ENCODE measurements around the gene COQ5. TPM values are rescaled to one million over a fixed set of nuclear protein-coding genes. Genes with fewer than 3 reads are reported as not detected.

Gene COQ5
- total and polyA plus RNA-seq, 2 of the 4 experiments (the other 2 are of a cell fraction): 21.6 to 25.1 TPM

DNA sequence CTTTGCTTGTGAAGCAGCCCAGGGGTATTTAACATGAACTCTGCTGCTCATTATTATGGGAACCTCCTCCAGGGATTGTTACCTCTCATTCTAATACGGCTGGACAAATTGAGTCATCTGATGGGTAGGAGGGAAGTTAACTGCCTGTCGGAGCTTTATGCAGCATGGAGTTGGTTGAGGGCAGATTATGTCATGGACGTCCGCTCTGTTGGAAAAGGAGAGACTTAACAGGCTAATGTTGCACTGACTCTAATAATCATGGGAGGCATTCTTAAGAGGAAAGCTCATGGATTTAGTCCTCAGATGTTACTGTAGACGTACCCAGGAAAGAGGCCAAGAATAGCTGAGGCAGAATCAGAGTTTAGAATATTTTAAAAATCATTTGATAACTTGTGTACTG, 42.3 kb upstream of the COQ5 start:
- ATAC-seq (ENCODE audit: low read depth): peak; percentile 61
- no peak overlapping the region for H3K9ac ChIP-seq (ENCODE audit: low read depth, low read length)

More for the DNA sequence above, 42.3 kb upstream of the COQ5 start:
- Histone ChIP-seq H3K14ac (replicated peaks; ENCODE audit: low read depth, low read length) (no peak overlapping the region), H3K9me1 (ENCODE audit: insufficient read depth, low read length) (no peaks in the 10 kb centered on the region), H3K27me3 (ENCODE audit: control insufficient read depth, insufficient read depth, low read length) (no peaks in the 10 kb centered on the region), H2BK5ac (ENCODE audit: low read depth, low read length, poor library complexity, severe bottlenecking) (no peak overlapping the region), H4K5ac (ENCODE audit: low read depth, low read length) (no peak overlapping the region), H3K36me3 (ENCODE audit: control insufficient read depth, insufficient read depth, low read length) (peaks cover 68% of the 10 kb centered on the region), H3K4me2 (ENCODE audit: low read depth, low read length) (no peak overlapping the region), H3K23ac (ENCODE audit: low read depth, low read length) (no peak overlapping the region), H3K56ac (ENCODE audit: extremely low read depth, insufficient read depth, low read length) (no peak overlapping the region), H4K20me1 (ENCODE audit: insufficient read depth, low read length) (no peaks in the 10 kb centered on the region; the same call in none of the 2 replicates), H2BK20ac (ENCODE audit: low read depth, low read length) (no peak overlapping the region), H3K4me1 (ENCODE audit: control insufficient read depth, insufficient read depth, low read length) (no peaks in the 10 kb centered on the region), H3K79me1 (ENCODE audit: low read depth in 1 of 2, low read length in 2 of 2) (peaks cover 14 to 23% of the 10 kb centered on the region in 2 experiments; a peak in 3 of 4 replicates), H2AFZ (replicated peaks; ENCODE audit: low read length, poor library complexity) (no peak overlapping the region), H2AK5ac (ENCODE audit: low read depth, low read length) (no peak overlapping the region), H2BK15ac (ENCODE audit: low read depth, low read length) (no peak overlapping the region), H3K4ac (ENCODE audit: low read depth, low read length) (no peak overlapping the region), H2BK120ac (ENCODE audit: low read depth, low read length) (no peak overlapping the region), H3K4me3 (ENCODE audit: insufficient read depth, low read depth, low read length) (no peak overlapping the region), H4K8ac (ENCODE audit: low read depth in 2 of 2, low read length in 2 of 2) (no peak overlapping the region), H3K9me3 (ENCODE audit: control insufficient read depth, insufficient read depth, low read length) (no peaks in the 10 kb centered on the region), H3K18ac (ENCODE audit: low read depth, low read length) (no peak overlapping the region), H2AK9ac (replicated peaks; ENCODE audit: low read depth, low read length, poor library complexity) (no peak overlapping the region), H4K91ac (ENCODE audit: insufficient read depth, low read depth, low read length) (no peak overlapping the region), H3K27ac (ENCODE audit: insufficient read depth, low read length) (no peak overlapping the region)
- intact Hi-C loops (cut with micrococcal nuclease): no loop called here
- no peak for TF ChIP-seq CEBPB (IDR thresholded peaks at IDR 0.05; ENCODE audit: low read depth, low read length)
- TF ChIP-seq, protein P1, sequence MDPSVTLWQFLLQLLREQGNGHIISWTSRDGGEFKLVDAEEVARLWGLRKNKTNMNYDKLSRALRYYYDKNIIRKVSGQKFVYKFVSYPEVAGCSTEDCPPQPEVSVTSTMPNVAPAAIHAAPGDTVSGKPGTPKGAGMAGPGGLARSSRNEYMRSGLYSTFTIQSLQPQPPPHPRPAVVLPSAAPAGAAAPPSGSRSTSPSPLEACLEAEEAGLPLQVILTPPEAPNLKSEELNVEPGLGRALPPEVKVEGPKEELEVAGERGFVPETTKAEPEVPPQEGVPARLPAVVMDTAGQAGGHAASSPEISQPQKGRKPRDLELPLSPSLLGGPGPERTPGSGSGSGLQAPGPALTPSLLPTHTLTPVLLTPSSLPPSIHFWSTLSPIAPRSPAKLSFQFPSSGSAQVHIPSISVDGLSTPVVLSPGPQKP (IDR thresholded peaks at IDR 0.05; ENCODE audit: borderline replicate concordance, low read depth, low read length): no peak
- TF ChIP-seq NFE2L2 (IDR thresholded peaks at IDR 0.05; ENCODE audit: low read depth, low read length): no peak
- no peak for TF ChIP-seq MAZ (IDR thresholded peaks at IDR 0.05; ENCODE audit: borderline replicate concordance, low read depth, low read length)
- TF ChIP-seq MAFK (IDR thresholded peaks at IDR 0.05; ENCODE audit: low read depth, low read length): no peak
- TF ChIP-seq BHLHE40 (IDR thresholded peaks at IDR 0.05; ENCODE audit: low read depth, low read length): no peak
- no peak for TF ChIP-seq POLR2A (IDR thresholded peaks at IDR 0.05; ENCODE audit: low read depth, low read length)
- TF ChIP-seq CHD1 (IDR thresholded peaks at IDR 0.05; ENCODE audit: low read depth, low read length): no peak
- TF ChIP-seq RCOR1 (IDR thresholded peaks at IDR 0.05; ENCODE audit: insufficient replicate concordance, low read length): no peak
- TF ChIP-seq, protein P2, sequence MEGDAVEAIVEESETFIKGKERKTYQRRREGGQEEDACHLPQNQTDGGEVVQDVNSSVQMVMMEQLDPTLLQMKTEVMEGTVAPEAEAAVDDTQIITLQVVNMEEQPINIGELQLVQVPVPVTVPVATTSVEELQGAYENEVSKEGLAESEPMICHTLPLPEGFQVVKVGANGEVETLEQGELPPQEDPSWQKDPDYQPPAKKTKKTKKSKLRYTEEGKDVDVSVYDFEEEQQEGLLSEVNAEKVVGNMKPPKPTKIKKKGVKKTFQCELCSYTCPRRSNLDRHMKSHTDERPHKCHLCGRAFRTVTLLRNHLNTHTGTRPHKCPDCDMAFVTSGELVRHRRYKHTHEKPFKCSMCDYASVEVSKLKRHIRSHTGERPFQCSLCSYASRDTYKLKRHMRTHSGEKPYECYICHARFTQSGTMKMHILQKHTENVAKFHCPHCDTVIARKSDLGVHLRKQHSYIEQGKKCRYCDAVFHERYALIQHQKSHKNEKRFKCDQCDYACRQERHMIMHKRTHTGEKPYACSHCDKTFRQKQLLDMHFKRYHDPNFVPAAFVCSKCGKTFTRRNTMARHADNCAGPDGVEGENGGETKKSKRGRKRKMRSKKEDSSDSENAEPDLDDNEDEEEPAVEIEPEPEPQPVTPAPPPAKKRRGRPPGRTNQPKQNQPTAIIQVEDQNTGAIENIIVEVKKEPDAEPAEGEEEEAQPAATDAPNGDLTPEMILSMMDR (conservative IDR thresholded peaks at IDR 0.05; ENCODE audit: low read depth, low read length): no peak
- no peak for TF ChIP-seq FOS (IDR thresholded peaks at IDR 0.05; ENCODE audit: low read depth, low read length)
- TF ChIP-seq, protein P3, sequence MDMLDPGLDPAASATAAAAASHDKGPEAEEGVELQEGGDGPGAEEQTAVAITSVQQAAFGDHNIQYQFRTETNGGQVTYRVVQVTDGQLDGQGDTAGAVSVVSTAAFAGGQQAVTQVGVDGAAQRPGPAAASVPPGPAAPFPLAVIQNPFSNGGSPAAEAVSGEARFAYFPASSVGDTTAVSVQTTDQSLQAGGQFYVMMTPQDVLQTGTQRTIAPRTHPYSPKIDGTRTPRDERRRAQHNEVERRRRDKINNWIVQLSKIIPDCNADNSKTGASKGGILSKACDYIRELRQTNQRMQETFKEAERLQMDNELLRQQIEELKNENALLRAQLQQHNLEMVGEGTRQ (IDR thresholded peaks at IDR 0.05; ENCODE audit: low read depth, low read length): no peak
- no peak for TF ChIP-seq RFX5 (IDR thresholded peaks at IDR 0.05; ENCODE audit: low read depth, low read length)
- no peak for TF ChIP-seq RAD21 (IDR thresholded peaks at IDR 0.05; ENCODE audit: low read length)
- TF ChIP-seq SMC3 (IDR thresholded peaks at IDR 0.05; ENCODE audit: low read depth, low read length): no peak
- TF ChIP-seq MXI1 (IDR thresholded peaks at IDR 0.05; ENCODE audit: borderline replicate concordance, low read depth, low read length): no peak
- ChIA-PET POLR2A (ENCODE audit: unreplicated experiment) (no interaction called here), CTCF (interaction anchor here (0.6 kb wide), 3 partner anchors 35 to 401 kb away, joined by 3 to 6 read pairs (median 4); no protein-coding TSS in a partner anchor)
- dilution Hi-C loops (cut with HindIII; ENCODE audit: low sequenced_read_pairs, unreplicated experiment): no loop called here
- peak; percentile 73 for DNase-seq
- 86% methylated on average over 2 of the region's 5 CpGs; no CpG with 5 or more reads in 1 of the 2 experiments for WGBS, 2 experiments (ENCODE audit: extremely low coverage in 2 of 2, insufficient read length in 1 of 2)
- in situ Hi-C loops (cut with MboI; ENCODE audit: low sequenced_read_pairs): no loop called here
- no TSS peak for BruUV-seq (replicated peaks)
